Parathyroid adenoma (tissue), 2 donors: Measurements from ENCODE around the gene BMP10.

ENCODE experiments used
- H2AFZ ChIP-seq: fragments of 300-600 bp; sonication (generic); one replicate; pipeline ENCODE4 v1.7.0; 2017; ENCODE audit warnings: antibody characterized with exemption, mild to moderate bottlenecking
- H3K27ac ChIP-seq: fragments of 300-600 bp; sonication (generic); one replicate; pipeline ENCODE4 v1.7.0; 2017
- H3K27me3 ChIP-seq: fragments of 300-600 bp; sonication (generic); one replicate; pipeline ENCODE4 v1.7.0; 2017; ENCODE audit warnings: low read length; ENCODE audit not compliant: control insufficient read depth, insufficient read depth
- H3K36me3 ChIP-seq: fragments of 300-600 bp; sonication (generic); one replicate; pipeline ENCODE4 v1.7.0; 2017; ENCODE audit warnings: low read length; ENCODE audit not compliant: control insufficient read depth, insufficient read depth
- H3K4me1 ChIP-seq: fragments of 300-600 bp; sonication (generic); one replicate; pipeline ENCODE4 v1.7.0; 2017; ENCODE audit warnings: control low read depth
- H3K4me2 ChIP-seq: fragments of 300-600 bp; sonication (generic); one replicate; pipeline ENCODE4 v1.7.0; 2017; ENCODE audit warnings: low read length
- H3K4me3 ChIP-seq: fragments of 300-600 bp; sonication (generic); one replicate; pipeline ENCODE4 v1.7.0; 2017; ENCODE audit warnings: low read depth, low read length
- H3K79me2 ChIP-seq: fragments of 300-600 bp; sonication (generic); one replicate; pipeline ENCODE4 v1.7.0; 2017; ENCODE audit warnings: control low read depth
- H3K9ac ChIP-seq: fragments of 300-600 bp; sonication (generic); one replicate; pipeline ENCODE4 v1.7.0; 2017; ENCODE audit warnings: mild to moderate bottlenecking
- H3K9me3 ChIP-seq: fragments of 300-600 bp; sonication (generic); one replicate; pipeline ENCODE4 v1.7.0; 2017; ENCODE audit warnings: low read length; ENCODE audit not compliant: control insufficient read depth
- TF ChIP-seq, protein P1 (sequence below): fragments of 300-600 bp; sonication (generic); IDR thresholded peaks from one replicate; pipeline ENCODE4 v1.7.0; 2017; ENCODE audit warnings: antibody characterized with exemption, mild to moderate bottlenecking
- donor health status: primary hyperparathyroidism.

The BMP10 gene

DNA sequence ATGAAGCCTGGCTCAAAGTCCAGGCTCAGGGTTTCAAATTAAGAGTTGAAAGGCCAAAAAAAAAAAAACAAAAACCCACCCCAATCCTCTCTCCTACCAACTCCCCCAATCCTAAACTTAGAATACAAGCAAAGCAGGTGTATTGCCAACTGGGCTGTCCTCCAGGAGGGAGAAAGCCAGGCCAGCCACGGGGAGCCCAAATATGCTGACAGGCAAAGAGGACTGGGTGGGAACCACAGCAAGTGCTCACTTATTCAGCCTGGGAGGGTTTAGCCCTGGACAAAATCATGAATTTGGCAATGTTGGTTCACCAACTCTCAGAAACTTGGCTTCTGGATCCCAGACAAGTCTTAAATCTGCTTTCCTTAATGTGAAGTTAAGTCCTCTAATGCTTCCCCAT is 45.0 kb upstream of the BMP10 start:
- Histone ChIP-seq H3K9ac (no peak overlapping the region), H3K79me2 (no peaks in the 10 kb centered on the region), H3K4me2 (no peak overlapping the region), H3K4me3 (no peak overlapping the region), H3K27ac (no peak overlapping the region), H3K36me3 (no peaks in the 10 kb centered on the region), H3K9me3 (no peaks in the 10 kb centered on the region), H3K27me3 (no peaks in the 10 kb centered on the region), H3K4me1 (no peaks in the 10 kb centered on the region), H2AFZ (no peak overlapping the region)
- TF ChIP-seq, protein P1, sequence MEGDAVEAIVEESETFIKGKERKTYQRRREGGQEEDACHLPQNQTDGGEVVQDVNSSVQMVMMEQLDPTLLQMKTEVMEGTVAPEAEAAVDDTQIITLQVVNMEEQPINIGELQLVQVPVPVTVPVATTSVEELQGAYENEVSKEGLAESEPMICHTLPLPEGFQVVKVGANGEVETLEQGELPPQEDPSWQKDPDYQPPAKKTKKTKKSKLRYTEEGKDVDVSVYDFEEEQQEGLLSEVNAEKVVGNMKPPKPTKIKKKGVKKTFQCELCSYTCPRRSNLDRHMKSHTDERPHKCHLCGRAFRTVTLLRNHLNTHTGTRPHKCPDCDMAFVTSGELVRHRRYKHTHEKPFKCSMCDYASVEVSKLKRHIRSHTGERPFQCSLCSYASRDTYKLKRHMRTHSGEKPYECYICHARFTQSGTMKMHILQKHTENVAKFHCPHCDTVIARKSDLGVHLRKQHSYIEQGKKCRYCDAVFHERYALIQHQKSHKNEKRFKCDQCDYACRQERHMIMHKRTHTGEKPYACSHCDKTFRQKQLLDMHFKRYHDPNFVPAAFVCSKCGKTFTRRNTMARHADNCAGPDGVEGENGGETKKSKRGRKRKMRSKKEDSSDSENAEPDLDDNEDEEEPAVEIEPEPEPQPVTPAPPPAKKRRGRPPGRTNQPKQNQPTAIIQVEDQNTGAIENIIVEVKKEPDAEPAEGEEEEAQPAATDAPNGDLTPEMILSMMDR, result no peak

GRCh38 chr2:68915393-68915792 is 44.2 kb upstream of the BMP10 start:
- H3K36me3 ChIP-seq, result no peaks in the 10 kb centered on the region
- no peak overlapping the region for H3K4me2 ChIP-seq
- H3K27me3 ChIP-seq, result no peaks in the 10 kb centered on the region
- TF ChIP-seq, protein P1, result no peak
- H3K9me3 ChIP-seq, result no peaks in the 10 kb centered on the region
- no peak overlapping the region for H3K27ac ChIP-seq
- H3K4me3 ChIP-seq, result no peak overlapping the region
- H2AFZ ChIP-seq, result no peak overlapping the region
- H3K4me1 ChIP-seq, result no peaks in the 10 kb centered on the region
- H3K9ac ChIP-seq, result no peak overlapping the region
- no peaks in the 10 kb centered on the region for H3K79me2 ChIP-seq

GRCh38 chr2:68913359-68913758 is 42.2 kb upstream of the BMP10 start:
- Histone ChIP-seq H3K27me3 (no peaks in the 10 kb centered on the region), H3K4me3 (no peak overlapping the region), H2AFZ (no peak overlapping the region), H3K79me2 (no peaks in the 10 kb centered on the region), H3K9ac (no peak overlapping the region), H3K27ac (no peak overlapping the region), H3K4me2 (no peak overlapping the region), H3K36me3 (no peaks in the 10 kb centered on the region), H3K9me3 (no peaks in the 10 kb centered on the region), H3K4me1 (no peaks in the 10 kb centered on the region)
- TF ChIP-seq, protein P1, result no peak

DNA sequence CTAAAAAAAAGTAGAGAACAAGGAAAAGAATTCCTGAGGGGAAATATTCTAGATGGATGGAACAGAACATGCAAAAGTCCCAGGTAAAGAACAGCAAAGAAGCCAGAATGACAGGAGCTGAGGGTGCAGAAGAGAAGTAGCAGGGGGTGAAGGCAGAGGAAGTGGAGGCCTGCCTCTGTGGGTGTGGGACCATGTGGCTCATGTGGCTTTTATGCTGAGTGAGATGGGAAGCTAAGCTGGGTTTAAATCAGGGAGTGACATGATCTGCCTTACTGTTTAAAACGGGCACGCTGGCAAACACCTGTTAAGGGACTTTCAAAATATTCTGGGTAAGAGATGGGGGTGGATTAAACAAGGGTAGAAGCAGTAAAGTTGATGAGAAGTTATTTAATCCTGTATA is 41.5 kb upstream of the BMP10 start:
- no peak overlapping the region for H2AFZ ChIP-seq
- H3K4me3 ChIP-seq, result no peak overlapping the region
- H3K79me2 ChIP-seq, result no peaks in the 10 kb centered on the region
- H3K9ac ChIP-seq, result no peak overlapping the region
- H3K36me3 ChIP-seq, result no peaks in the 10 kb centered on the region
- H3K27me3 ChIP-seq, result no peaks in the 10 kb centered on the region
- no peak overlapping the region for H3K4me2 ChIP-seq
- H3K27ac ChIP-seq, result no peak overlapping the region
- H3K9me3 ChIP-seq, result no peaks in the 10 kb centered on the region
- H3K4me1 ChIP-seq, result no peaks in the 10 kb centered on the region
- TF ChIP-seq, protein P1, result no peak

DNA sequence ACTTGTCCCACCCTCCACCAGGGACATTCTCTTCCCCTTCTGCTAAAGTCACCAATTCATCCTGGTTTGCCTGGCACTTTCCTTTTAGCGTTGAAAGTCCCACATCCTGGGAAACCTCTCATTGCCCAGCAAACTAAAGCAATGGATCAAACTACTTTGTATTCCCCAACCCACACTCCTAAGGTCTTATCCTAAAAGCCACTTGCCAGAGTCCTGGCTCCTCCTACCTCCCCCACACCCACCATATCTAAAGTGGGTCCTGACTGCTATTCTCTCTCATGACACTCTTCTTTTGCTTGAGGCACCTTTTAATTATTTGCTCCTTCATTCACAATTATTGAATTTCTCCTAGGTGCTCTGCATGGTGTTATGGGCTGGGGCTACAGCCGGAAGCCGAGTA is 40.9 kb upstream of the BMP10 start:
- Histone ChIP-seq H3K9ac (no peak overlapping the region), H3K27me3 (no peaks in the 10 kb centered on the region), H3K79me2 (no peaks in the 10 kb centered on the region), H3K9me3 (no peaks in the 10 kb centered on the region), H3K27ac (no peak overlapping the region), H3K4me1 (no peaks in the 10 kb centered on the region), H2AFZ (no peak overlapping the region), H3K4me3 (no peak overlapping the region), H3K36me3 (no peaks in the 10 kb centered on the region), H3K4me2 (no peak overlapping the region)
- TF ChIP-seq, protein P1, result no peak
